Neural cell (in vitro differentiated cells): ENCODE results near the gene NOS1AP.
"Not testable (repeated sequence)": the region's sequence is repeated elsewhere in the genome, so short reads cannot be mapped to it uniquely, and the experiment has no call there.

Source experiments
- EP300 ChIP-seq: fragments of 450-650 bp; conservative IDR thresholded peaks from 2 replicates; pipeline ENCODE4 v1.6.1; 2014; ENCODE audit warnings: antibody characterized with exemption, mild to moderate bottlenecking, moderate library complexity; ENCODE audit not compliant: poor library complexity, severe bottlenecking
- EZH2 ChIP-seq: fragments of 200-600, 300-800 bp; shearing (Covaris generic), sonication (generic); IDR thresholded peaks from 2 replicates; pipeline ENCODE4 v1.6.1; 2014; ENCODE audit warnings: antibody characterized with exemption, low read length, borderline replicate concordance, mild to moderate bottlenecking; ENCODE audit not compliant: insufficient read depth, poor library complexity, severe bottlenecking
- MXI1 ChIP-seq: fragments of 450-650 bp; conservative IDR thresholded peaks from 2 replicates; pipeline ENCODE4 v1.6.1; 2014; ENCODE audit warnings: antibody characterized with exemption, mild to moderate bottlenecking; ENCODE audit not compliant: poor library complexity, severe bottlenecking
- POLR2AphosphoS5 ChIP-seq: IDR thresholded peaks from 2 replicates; pipeline ENCODE4 v1.6.1; 2012
- RAD21 ChIP-seq: fragments of 450-650 bp; conservative IDR thresholded peaks from 2 replicates; pipeline ENCODE4 v1.6.1; 2014; ENCODE audit warnings: antibody characterized with exemption, mild to moderate bottlenecking, moderate library complexity
- SMC3 ChIP-seq: fragments of 450-650 bp; conservative IDR thresholded peaks from 2 replicates; pipeline ENCODE4 v1.6.1; 2014; ENCODE audit warnings: antibody characterized with exemption, mild to moderate bottlenecking, moderate library complexity; ENCODE audit not compliant: poor library complexity
- TAF1 ChIP-seq: IDR thresholded peaks from 2 replicates; pipeline ENCODE4 v1.6.1; 2012; ENCODE audit warnings: low read depth
- TF ChIP-seq, protein P1 (sequence below): fragments of 450-650 bp; IDR thresholded peaks from 2 replicates; pipeline ENCODE4 v1.5.1; 2014; ENCODE audit warnings: antibody characterized with exemption, mild to moderate bottlenecking, moderate library complexity; ENCODE audit not compliant: poor library complexity, severe bottlenecking
- TF ChIP-seq, protein P2 (sequence below): IDR thresholded peaks from 2 replicates; pipeline ENCODE4 v1.6.1; 2012; ENCODE audit warnings: borderline replicate concordance

DNA sequence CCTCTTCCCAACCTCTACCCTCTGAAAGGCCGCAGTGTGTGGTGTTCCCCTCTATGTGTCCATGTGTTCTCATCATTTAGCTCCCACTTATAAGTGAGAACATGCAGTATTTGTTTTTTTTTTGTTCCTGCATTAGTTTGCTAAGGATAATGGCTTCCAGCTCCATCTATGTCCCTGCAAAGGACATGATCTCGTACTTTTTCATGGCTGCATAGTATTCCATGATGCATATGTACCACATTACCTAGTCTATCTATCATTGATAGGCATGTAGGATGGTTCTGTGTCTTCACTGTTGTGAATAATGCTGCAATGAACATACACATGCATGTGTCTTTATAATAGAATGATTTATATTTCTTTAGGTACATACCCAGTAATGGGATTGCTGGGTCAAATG lies 12.6 kb downstream of the NOS1AP start:
- TF ChIP-seq, protein P1, sequence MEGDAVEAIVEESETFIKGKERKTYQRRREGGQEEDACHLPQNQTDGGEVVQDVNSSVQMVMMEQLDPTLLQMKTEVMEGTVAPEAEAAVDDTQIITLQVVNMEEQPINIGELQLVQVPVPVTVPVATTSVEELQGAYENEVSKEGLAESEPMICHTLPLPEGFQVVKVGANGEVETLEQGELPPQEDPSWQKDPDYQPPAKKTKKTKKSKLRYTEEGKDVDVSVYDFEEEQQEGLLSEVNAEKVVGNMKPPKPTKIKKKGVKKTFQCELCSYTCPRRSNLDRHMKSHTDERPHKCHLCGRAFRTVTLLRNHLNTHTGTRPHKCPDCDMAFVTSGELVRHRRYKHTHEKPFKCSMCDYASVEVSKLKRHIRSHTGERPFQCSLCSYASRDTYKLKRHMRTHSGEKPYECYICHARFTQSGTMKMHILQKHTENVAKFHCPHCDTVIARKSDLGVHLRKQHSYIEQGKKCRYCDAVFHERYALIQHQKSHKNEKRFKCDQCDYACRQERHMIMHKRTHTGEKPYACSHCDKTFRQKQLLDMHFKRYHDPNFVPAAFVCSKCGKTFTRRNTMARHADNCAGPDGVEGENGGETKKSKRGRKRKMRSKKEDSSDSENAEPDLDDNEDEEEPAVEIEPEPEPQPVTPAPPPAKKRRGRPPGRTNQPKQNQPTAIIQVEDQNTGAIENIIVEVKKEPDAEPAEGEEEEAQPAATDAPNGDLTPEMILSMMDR, result not testable (repeated sequence)
- not testable (repeated sequence) for TF ChIP-seq EZH2, EP300, SMC3, RAD21, TAF1, POLR2AphosphoS5, MXI1
- TF ChIP-seq, protein P2, sequence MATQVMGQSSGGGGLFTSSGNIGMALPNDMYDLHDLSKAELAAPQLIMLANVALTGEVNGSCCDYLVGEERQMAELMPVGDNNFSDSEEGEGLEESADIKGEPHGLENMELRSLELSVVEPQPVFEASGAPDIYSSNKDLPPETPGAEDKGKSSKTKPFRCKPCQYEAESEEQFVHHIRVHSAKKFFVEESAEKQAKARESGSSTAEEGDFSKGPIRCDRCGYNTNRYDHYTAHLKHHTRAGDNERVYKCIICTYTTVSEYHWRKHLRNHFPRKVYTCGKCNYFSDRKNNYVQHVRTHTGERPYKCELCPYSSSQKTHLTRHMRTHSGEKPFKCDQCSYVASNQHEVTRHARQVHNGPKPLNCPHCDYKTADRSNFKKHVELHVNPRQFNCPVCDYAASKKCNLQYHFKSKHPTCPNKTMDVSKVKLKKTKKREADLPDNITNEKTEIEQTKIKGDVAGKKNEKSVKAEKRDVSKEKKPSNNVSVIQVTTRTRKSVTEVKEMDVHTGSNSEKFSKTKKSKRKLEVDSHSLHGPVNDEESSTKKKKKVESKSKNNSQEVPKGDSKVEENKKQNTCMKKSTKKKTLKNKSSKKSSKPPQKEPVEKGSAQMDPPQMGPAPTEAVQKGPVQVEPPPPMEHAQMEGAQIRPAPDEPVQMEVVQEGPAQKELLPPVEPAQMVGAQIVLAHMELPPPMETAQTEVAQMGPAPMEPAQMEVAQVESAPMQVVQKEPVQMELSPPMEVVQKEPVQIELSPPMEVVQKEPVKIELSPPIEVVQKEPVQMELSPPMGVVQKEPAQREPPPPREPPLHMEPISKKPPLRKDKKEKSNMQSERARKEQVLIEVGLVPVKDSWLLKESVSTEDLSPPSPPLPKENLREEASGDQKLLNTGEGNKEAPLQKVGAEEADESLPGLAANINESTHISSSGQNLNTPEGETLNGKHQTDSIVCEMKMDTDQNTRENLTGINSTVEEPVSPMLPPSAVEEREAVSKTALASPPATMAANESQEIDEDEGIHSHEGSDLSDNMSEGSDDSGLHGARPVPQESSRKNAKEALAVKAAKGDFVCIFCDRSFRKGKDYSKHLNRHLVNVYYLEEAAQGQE, result not testable (repeated sequence)
